Fibroblast of gingiva (primary cell): ENCODE results near the gene NELFA.
"Not testable (repeated sequence)": the region's sequence is repeated elsewhere in the genome, so short reads cannot be mapped to it uniquely, and the experiment has no call there.

ENCODE experiments used
- DNase-seq: peaks from one replicate; pipeline ENCODE4 v3.0.0-alpha.2; 2011; ENCODE audit warnings: low read depth

The NELFA gene

GRCh38 chr4:1993718-1994516 lies 14.9 kb downstream of the NELFA start:
- DNase-seq: not testable (repeated sequence)

DNA sequence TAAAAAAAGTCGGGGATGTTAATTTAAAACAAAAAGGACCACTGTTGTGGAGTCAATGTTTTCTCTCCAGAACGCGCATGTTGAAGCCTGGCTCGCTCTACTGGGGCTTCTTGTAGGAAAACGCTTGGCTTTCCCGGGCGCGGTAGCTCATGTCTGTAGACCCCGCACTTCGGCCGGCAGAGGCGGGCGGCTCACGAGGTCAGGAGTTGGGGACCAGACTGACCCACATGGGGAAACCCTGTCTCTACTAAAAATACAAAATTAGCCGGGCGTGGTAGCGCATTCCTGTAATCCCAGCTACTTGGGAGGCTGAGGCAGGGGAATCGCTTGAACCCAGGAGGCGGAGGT lies 15.6 kb downstream of the NELFA start:
- DNase-seq: no peak

DNA sequence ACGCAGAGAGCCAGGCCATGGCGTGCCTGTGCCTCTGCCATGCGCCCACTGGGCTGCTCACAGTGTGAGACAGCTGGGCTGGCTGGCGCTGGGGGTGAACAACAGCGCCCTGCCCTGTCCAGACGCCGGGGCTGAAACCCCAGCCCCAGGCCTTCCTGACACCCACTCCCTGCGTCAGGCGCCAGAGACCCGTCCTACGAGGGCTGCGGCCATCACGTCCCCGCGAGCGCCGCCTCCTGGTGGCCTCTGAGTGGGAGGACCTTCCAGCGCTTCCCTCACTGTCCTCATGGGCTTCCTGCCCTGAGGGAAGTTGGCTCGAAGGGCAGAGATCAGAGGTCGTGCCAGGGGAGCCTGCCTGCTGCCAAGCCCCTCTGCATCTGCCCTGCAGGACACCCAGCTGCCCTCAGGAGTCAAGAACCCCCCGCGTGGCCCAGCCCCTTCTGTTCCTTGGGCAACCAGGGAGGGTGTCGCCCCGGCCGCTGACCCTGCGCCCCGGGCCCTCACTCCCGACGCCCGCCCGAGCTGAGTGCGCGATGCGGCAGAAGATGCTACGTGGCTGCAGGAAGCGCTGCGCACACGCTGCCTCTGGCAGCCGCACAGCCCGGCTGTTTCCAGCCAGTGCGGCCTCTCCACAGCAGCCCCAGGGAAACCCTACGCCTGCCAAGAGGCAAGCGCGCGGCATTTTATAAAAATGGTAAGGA lies 16.2 kb downstream of the NELFA start:
- DNase-seq: peak; percentile 32

GRCh38 chr4:1991596-1992434 lies 17.0 kb downstream of the NELFA start:
- DNase-seq: no peak

GRCh38 chr4:1991087-1991486 lies 17.7 kb downstream of the NELFA start:
- DNase-seq: no peak

- no peak for DNase-seq
Measured at GRCh38 chr4:1990676-1991075, 18.1 kb downstream of the NELFA start.

DNA sequence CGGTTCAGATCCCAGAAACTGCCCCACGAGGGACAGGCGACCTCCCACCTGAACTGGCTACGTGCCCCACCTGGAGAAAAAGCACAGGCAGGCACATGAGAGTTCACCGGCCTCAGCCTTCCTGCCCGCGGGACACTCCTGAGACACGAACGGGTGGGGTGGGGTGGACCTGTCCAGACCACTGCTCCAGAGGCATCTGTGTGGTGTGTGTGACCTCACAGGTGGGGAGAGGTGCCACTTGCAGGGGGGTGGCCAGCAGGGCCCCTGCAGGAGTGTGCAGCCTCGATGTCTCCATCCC lies 18.5 kb downstream of the NELFA start:
- no peak for DNase-seq

GRCh38 chr4:1989533-1990347 lies 19.0 kb downstream of the NELFA start:
- DNase-seq: no peak

- no peak for DNase-seq
Measured at GRCh38 chr4:1988327-1988724, 20.4 kb downstream of the NELFA start.

- DNase-seq: no peak
Measured at GRCh38 chr4:1987721-1988326, 20.9 kb downstream of the NELFA start.

- no peak for DNase-seq
Measured at GRCh38 chr4:1987296-1987695, 21.5 kb downstream of the NELFA start.

GRCh38 chr4:1986578-1987210 lies 22.1 kb downstream of the NELFA start:
- no peak for DNase-seq

DNA sequence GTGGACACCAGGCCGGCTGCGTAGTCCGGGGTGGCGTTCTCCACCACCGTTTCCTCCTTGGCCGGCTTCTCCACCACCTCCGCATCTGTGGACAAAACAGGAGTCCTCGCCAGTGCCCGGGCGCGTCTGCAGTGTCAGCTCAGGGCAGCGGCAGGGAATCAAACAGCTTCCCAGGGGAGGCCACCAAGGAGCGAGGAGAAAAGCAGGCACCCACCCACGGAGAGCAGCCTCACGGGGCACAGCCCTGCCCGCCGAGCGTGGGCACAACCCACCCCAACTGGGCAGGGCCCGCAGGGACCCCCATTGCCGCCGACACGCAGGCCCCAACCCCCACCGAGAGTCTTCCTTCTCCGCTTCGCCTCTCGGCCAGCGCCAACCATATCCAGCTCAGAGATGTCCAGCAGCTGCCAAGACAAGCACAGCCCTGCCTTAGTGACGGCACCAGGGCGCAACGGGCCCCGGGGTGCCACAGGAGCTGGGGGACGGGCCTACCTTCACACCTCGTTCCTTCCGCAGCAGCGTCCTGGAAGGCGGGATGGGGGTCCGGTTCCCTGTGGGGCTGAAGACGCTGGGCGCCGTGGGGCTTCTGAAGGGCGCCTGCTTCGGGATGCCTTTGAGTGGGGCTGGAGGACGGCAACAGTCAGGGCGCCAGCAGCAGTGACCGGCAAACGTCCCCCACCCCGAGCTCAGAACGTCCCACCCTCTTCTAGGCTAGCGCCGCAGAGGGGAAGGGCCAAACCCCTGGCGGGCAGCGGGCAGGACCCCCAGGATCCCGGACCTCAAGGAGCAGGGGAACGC lies 22.8 kb downstream of the NELFA start:
- DNase-seq: no peak

DNA sequence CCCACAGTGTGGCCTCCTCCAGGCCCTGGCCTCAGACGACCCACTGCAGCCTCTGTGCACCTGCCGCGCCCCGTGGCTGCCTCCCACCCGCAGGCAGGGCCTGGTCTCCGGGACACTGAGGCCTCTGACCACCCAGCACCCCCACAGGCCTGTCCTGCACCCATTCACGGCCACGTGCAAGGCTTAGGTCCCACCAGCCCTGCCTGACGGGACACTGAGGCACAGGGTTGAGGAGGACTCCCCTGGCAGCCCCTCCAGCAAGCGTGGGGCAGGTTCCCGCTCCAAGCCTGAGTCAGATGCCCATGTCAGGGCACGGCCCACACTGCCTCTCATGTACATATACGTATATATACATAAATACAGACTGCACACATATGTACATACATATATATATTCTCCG lies 23.5 kb downstream of the NELFA start:
- no peak for DNase-seq

GRCh38 chr4:1984406-1985191 lies 24.2 kb downstream of the NELFA start:
- no peak for DNase-seq

GRCh38 chr4:1983846-1984405 lies 24.8 kb downstream of the NELFA start:
- DNase-seq: no peak

DNA sequence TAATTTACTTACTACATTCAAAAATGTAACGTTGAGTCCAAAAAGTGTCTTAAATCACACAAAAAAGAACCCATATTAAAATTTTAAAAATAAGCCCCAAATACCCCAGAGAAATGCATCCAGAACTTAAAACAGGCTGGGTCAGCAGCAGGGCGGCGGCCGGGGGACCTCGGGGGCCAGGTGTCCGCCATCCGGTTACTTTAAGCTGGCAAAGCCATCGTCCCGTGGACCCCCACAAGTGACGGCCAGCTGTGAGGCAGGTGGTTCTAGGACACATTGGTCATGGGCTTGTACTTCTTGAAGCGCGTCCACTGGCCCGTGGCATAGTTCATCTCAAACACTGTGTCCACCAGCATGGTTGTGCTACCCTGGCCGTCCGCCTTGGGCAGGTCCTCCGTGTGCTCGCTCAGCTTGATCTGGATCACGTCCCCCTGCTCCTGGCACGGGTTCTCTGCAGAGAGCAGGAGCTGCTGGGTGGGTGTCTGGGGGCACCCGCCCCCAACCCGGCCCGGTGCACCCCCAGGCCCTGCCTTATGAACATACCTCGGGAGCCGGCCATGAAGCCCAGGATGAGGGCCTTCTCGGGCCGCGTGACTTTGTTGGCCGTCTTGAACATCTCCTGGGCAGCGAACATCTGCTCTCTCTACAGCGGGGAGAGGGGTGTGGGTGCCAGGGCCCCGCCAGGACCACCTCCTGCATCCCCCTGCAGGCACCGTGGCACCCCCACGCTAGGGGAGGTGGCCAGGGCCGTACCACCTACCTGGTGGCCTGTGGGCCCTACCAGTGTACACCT lies 25.5 kb downstream of the NELFA start:
- no peak for DNase-seq
